Esophagus muscularis mucosa (tissue), 4 donors: ENCODE data around the gene RBM28. TPM values are rescaled to one million over a fixed set of nuclear protein-coding genes. Genes with fewer than 3 reads are reported as not detected.
A peak's percentile ranks its signal among the peaks of the same experiment; 100 is the strongest.

ENCODE experiments used
- DNase-seq: peaks from one replicate; pipeline ENCODE4 v3.0.0-alpha.2; 2017; ENCODE audit errors: extremely low spot score
- H3K27ac ChIP-seq, 4 donors: fragments of 200-600 bp; sonication (generic); replicated peaks in 1 of 4; 1 replicate in 3 of 4; 2 replicates in 1 of 4; pipeline ENCODE4 v1.5.1; 2016 to 2019; ENCODE audit warnings: mild to moderate bottlenecking in 1 of 4
- H3K27me3 ChIP-seq, 4 donors: fragments of 200-600 bp; sonication (generic); one replicate each; pipeline versions ENCODE4 v1.5.1 to v1.6.0; 2016 to 2019
- H3K36me3 ChIP-seq, 4 donors: fragments of 200-600 bp; sonication (generic); one replicate each; pipeline ENCODE4 v1.5.1; 2016 to 2019
- H3K4me1 ChIP-seq, 4 donors: fragments of 200-600 bp; sonication (generic); one replicate each; pipeline ENCODE4 v1.5.1; 2016 to 2019
- H3K4me3 ChIP-seq, 4 donors: fragments of 200-600 bp; sonication (generic); 1 replicate in 2 of 4; 2 replicates in 2 of 4; pipeline ENCODE4 v1.5.1; 2016 to 2019; ENCODE audit warnings: mild to moderate bottlenecking in 4 of 4, moderate library complexity in 1 of 4
- H3K9me3 ChIP-seq, 4 donors: fragments of 200-600 bp; sonication (generic); 1 replicate in 3 of 4; 2 replicates in 1 of 4; pipeline ENCODE4 v1.5.1; 2016 to 2019
- CTCF ChIP-seq, 3 experiments: fragments of 200-600 bp in 2 of 3; fragments of 450-650 bp in 1 of 3; sonication (generic) in 2 of 3; IDR thresholded peaks; one replicate each; pipeline ENCODE4 v1.5.1; 2017 to 2019; ENCODE audit warnings: antibody characterized with exemption in 3 of 3, mild to moderate bottlenecking in 2 of 3, moderate library complexity in 1 of 3
- EP300 ChIP-seq: sonication (generic); formaldehyde crosslinking; IDR thresholded peaks from one replicate; pipeline ENCODE4 v1.6.1; 2017; ENCODE audit warnings: antibody characterized with exemption
- POLR2A ChIP-seq: fragments of 450-650 bp; IDR thresholded peaks from one replicate; pipeline ENCODE4 v1.6.1; 2017; ENCODE audit warnings: antibody characterized with exemption, moderate library complexity, mild to moderate bottlenecking, low read depth
- POLR2AphosphoS5 ChIP-seq, 2 donors: sonication (generic); formaldehyde crosslinking; IDR thresholded peaks; one replicate each; pipeline ENCODE4 v1.6.1; 2017; ENCODE audit warnings: antibody characterized with exemption in 2 of 2
- WGBS: methylation state at CpG from one replicate; pipeline ENCODE4 v1.1.5; 2018; 5-methylcytosine and 5-hydroxymethylcytosine counted together
- intact Hi-C: fragments of 100-400 bp; cut with DNase I; formaldehyde crosslinking; loops from one replicate; pipeline ENCODE4 v1.15.1; 2023
- total RNA-seq, 4 donors: library from RNA; depleted of rRNA; stranded (reverse); fragments of >200 nt; gene quantifications; one replicate each; pipeline versions ENCODE4 v1.1.0 to v1.2.1, GENCODE V29; 2016

The RBM28 gene
- total RNA-seq, 4 donors from 2014 or later = 13.3 to 16.6 (median 15.0) TPM

GRCh38 chr7:128390871-128391565 is 47.3 kb upstream of the RBM28 start:
- H3K9me3 ChIP-seq = no peaks in the 10 kb centered on the region
- WGBS = 79% methylated on average over 3 of the region's 3 CpGs
- H3K27me3 ChIP-seq = peaks cover 0 to 6% (median 0%) of the 10 kb centered on the region in 4 donors
- peaks cover 5 to 13% (median 10%) of the 10 kb centered on the region in 4 donors for H3K4me1 ChIP-seq
- DNase-seq = no peak
- intact Hi-C loops = no loop called here
- no peak for TF ChIP-seq POLR2A
- TF ChIP-seq POLR2AphosphoS5 (IDR thresholded peaks at IDR 0.05) = peak in 1 of 2 donors; percentile 4
- no peak overlapping the region for H3K4me3 ChIP-seq
- peaks cover 22 to 47% (median 46%) of the 10 kb centered on the region in 4 donors for H3K36me3 ChIP-seq
- H3K27ac ChIP-seq = no peak overlapping the region

- Histone ChIP-seq H3K4me1 (peaks cover 5 to 13% (median 10%) of the 10 kb centered on the region in 4 donors), H3K4me3 (no peak overlapping the region), H3K9me3 (no peaks in the 10 kb centered on the region), H3K27ac (no peak overlapping the region), H3K36me3 (peaks cover 14 to 35% (median 34%) of the 10 kb centered on the region in 4 donors), H3K27me3 (peaks cover 0 to 6% (median 0%) of the 10 kb centered on the region in 4 donors)
- WGBS = 50% methylated on average over 1 of the region's 9 CpGs
- intact Hi-C loops = loop anchor here (2.0 kb wide), 1 partner anchor 41 kb away; no protein-coding TSS in a partner anchor
- TF ChIP-seq POLR2AphosphoS5 (IDR thresholded peaks at IDR 0.05) = no peak
- TF ChIP-seq CTCF (IDR thresholded peaks at IDR 0.05) = no peak
- no peak for TF ChIP-seq POLR2A
- TF ChIP-seq EP300 = no peak
- DNase-seq = no peak
Measured at GRCh38 chr7:128389618-128390329, 46.1 kb upstream of the RBM28 start.

GRCh38 chr7:128389085-128389617 is 45.4 kb upstream of the RBM28 start:
- H3K27me3 ChIP-seq = peaks cover 0 to 6% (median 0%) of the 10 kb centered on the region in 4 donors
- DNase-seq = no peak
- TF ChIP-seq POLR2AphosphoS5 (IDR thresholded peaks at IDR 0.05) = no peak
- TF ChIP-seq EP300 = no peak
- no peak for TF ChIP-seq CTCF (IDR thresholded peaks at IDR 0.05)
- no peak for TF ChIP-seq POLR2A
- 51% methylated on average over 2 of the region's 2 CpGs for WGBS
- H3K36me3 ChIP-seq = peaks cover 8 to 29% (median 28%) of the 10 kb centered on the region in 4 donors
- no peak overlapping the region for H3K27ac ChIP-seq
- H3K4me1 ChIP-seq = peaks cover 5 to 13% (median 10%) of the 10 kb centered on the region in 4 donors
- intact Hi-C loops = loop anchor here (2.0 kb wide), 1 partner anchor 40 kb away; no protein-coding TSS in a partner anchor
- no peak overlapping the region for H3K4me3 ChIP-seq
- no peaks in the 10 kb centered on the region for H3K9me3 ChIP-seq

GRCh38 chr7:128388145-128388485 is 44.4 kb upstream of the RBM28 start:
- Histone ChIP-seq H3K27ac (no peak overlapping the region), H3K27me3 (peaks cover 0 to 6% (median 0%) of the 10 kb centered on the region in 4 donors), H3K4me1 (peaks cover 5 to 13% (median 10%) of the 10 kb centered on the region in 4 donors), H3K9me3 (no peaks in the 10 kb centered on the region), H3K36me3 (peaks cover 3 to 18% (median 17%) of the 10 kb centered on the region in 4 donors), H3K4me3 (no peak overlapping the region)
- DNase-seq = no peak
- no peak for TF ChIP-seq CTCF (IDR thresholded peaks at IDR 0.05)
- no peak for TF ChIP-seq POLR2A
- WGBS = 55% methylated on average over 3 of the region's 3 CpGs
- intact Hi-C loops = loop anchor here (2.0 kb wide), 1 partner anchor 39 kb away; no protein-coding TSS in a partner anchor
